OCI-LY7 (cell line): ENCODE measurements around the gene C10orf71. TPM values are rescaled to one million over a fixed set of nuclear protein-coding genes. Genes with fewer than 3 reads are reported as not detected.

Source experiments
- BruUV-seq: library from RNA; stranded (reverse); fragments of 400-500 nt; replicated peaks from 2 replicates; lab custom pipeline; 2021; lab: Mats Ljungman, UMichigan
- CTCF ChIA-PET: fragments of 300-600 bp; sonication (Branson Sonifier 250); formaldehyde crosslinking; loops from one replicate; lab custom pipeline; 2022; ENCODE audit warnings: antibody characterized with exemption; ENCODE audit not compliant: unreplicated experiment; lab: Charles Lee
- POLR2A ChIA-PET: fragments of 300-600 bp; sonication (Branson Sonifier 250); formaldehyde crosslinking; loops from one replicate; lab custom pipeline; 2022; ENCODE audit warnings: antibody characterized with exemption; lab: Charles Lee
- DNase-seq: peaks from one replicate; pipeline ENCODE4 v3.0.0-alpha.2; 2015; ENCODE audit warnings: low spot score
- H2AFZ ChIP-seq: fragments of 200-600 bp; sonication (generic), shearing (Covaris generic); 2 replicates; pipeline ENCODE4 v1.6.1; 2014; ENCODE audit warnings: mild to moderate bottlenecking, antibody characterized with exemption, low read length, moderate library complexity
- H3K27ac ChIP-seq: fragments of 200-600 bp; sonication (generic); 2 replicates; pipeline ENCODE4 v1.5.1; 2014; ENCODE audit warnings: mixed run types, low read depth, mild to moderate bottlenecking, moderate library complexity, low read length, inconsistent platforms; ENCODE audit not compliant: poor library complexity, severe bottlenecking
- H3K36me3 ChIP-seq: fragments of 200-600 bp; sonication (generic); 2 replicates; pipeline ENCODE4 v1.6.1; 2014; ENCODE audit warnings: mild to moderate bottlenecking, antibody characterized with exemption, low read length, moderate library complexity, mixed read lengths; ENCODE audit not compliant: insufficient read depth
- H3K4me1 ChIP-seq: fragments of 200-600 bp; sonication (generic); 2 replicates; pipeline ENCODE4 v1.5.1; 2014; ENCODE audit warnings: mild to moderate bottlenecking, low read length; ENCODE audit not compliant: insufficient read depth, poor library complexity, severe bottlenecking
- H3K4me2 ChIP-seq: fragments of 200-600 bp; sonication (generic); 2 replicates; pipeline ENCODE4 v1.6.1; 2014; ENCODE audit warnings: mild to moderate bottlenecking, low read length
- H3K4me3 ChIP-seq: fragments of 200-600 bp; sonication (generic); 2 replicates; pipeline ENCODE4 v1.5.1; 2014; ENCODE audit warnings: mild to moderate bottlenecking, low read depth, low read length; ENCODE audit not compliant: poor library complexity, severe bottlenecking
- H3K79me2 ChIP-seq: fragments of 200-600 bp; sonication (generic); 2 replicates; pipeline ENCODE4 v1.6.1; 2016; ENCODE audit warnings: low read depth, mild to moderate bottlenecking, low read length, moderate library complexity, mixed read lengths; ENCODE audit not compliant: insufficient read depth
- H3K9me2 ChIP-seq: fragments of 200-600 bp; sonication (generic); 2 replicates; pipeline ENCODE4 v1.6.1; 2016; ENCODE audit warnings: mild to moderate bottlenecking, low read length, mixed read lengths; ENCODE audit not compliant: insufficient read depth
- H3K9me3 ChIP-seq: fragments of 200-600 bp; sonication (generic); 2 replicates; pipeline ENCODE4 v1.6.1; 2014; ENCODE audit warnings: mild to moderate bottlenecking, mixed run types, low read length, mixed read lengths
- H4K20me1 ChIP-seq: fragments of 200-600 bp; sonication (generic); 2 replicates; pipeline ENCODE4 v1.6.1; 2014; ENCODE audit warnings: mild to moderate bottlenecking, antibody characterized with exemption, low read length, moderate library complexity, mixed read lengths; ENCODE audit not compliant: insufficient read depth
- CTCF ChIP-seq: fragments of 200-600 bp; sonication (generic); conservative IDR thresholded peaks from 2 replicates; pipeline ENCODE4 v1.5.1; 2014; ENCODE audit warnings: mild to moderate bottlenecking, antibody characterized with exemption, low read length, moderate library complexity, mixed read lengths
- EZH2phosphoT487 ChIP-seq: fragments of 200-600 bp; sonication (generic); IDR thresholded peaks from 2 replicates; pipeline ENCODE4 v1.6.1; 2018; ENCODE audit warnings: low read depth, borderline replicate concordance, mild to moderate bottlenecking, mixed run types, antibody characterized with exemption, low read length, moderate library complexity, mixed read lengths
- intact Hi-C: fragments of 100-400 bp; cut with micrococcal nuclease; formaldehyde crosslinking; loops from one replicate; pipeline ENCODE4 v1.10.0; 2022; ENCODE audit not compliant: unreplicated experiment
- total RNA-seq, 2 experiments: library from RNA; depleted of rRNA in 1 of 2; stranded (reverse); fragments of >200 nt in 1 of 2; shearing (Covaris generic) in 1 of 2; gene quantifications; 2 replicates each; pipeline ENCODE4 v1.2.3, GENCODE V29; 2014 to 2022

Gene C10orf71
- total RNA-seq, 2 experiments from 2014 or later, result 0.06 to 0.08 TPM

GRCh38 chr10:49269523-49269922 lies 29.4 kb upstream of the C10orf71 start:
- intact Hi-C loops, result no loop called here
- H3K4me2 ChIP-seq, result no peak overlapping the region
- ChIA-PET CTCF (interaction anchor here (0.6 kb wide), 1 partner anchor 210 kb away, joined by 3 read pairs; no protein-coding TSS in a partner anchor), POLR2A (no interaction called here)
- H3K79me2 ChIP-seq, result no peaks in the 10 kb centered on the region
- DNase-seq, result no peak
- TF ChIP-seq CTCF, result no peak
- no peak for TF ChIP-seq EZH2phosphoT487
- H3K4me3 ChIP-seq, result no peak overlapping the region
- BruUV-seq, result no TSS peak
- H3K27ac ChIP-seq, result no peak overlapping the region
- no peak overlapping the region for H2AFZ ChIP-seq
- H4K20me1 ChIP-seq, result no peaks in the 10 kb centered on the region; the same call in 1 of the 2 replicates
- no peaks in the 10 kb centered on the region for H3K4me1 ChIP-seq
- H3K9me2 ChIP-seq, result no peaks in the 10 kb centered on the region
- no peaks in the 10 kb centered on the region for H3K36me3 ChIP-seq
- H3K9me3 ChIP-seq, result no peaks in the 10 kb centered on the region

DNA sequence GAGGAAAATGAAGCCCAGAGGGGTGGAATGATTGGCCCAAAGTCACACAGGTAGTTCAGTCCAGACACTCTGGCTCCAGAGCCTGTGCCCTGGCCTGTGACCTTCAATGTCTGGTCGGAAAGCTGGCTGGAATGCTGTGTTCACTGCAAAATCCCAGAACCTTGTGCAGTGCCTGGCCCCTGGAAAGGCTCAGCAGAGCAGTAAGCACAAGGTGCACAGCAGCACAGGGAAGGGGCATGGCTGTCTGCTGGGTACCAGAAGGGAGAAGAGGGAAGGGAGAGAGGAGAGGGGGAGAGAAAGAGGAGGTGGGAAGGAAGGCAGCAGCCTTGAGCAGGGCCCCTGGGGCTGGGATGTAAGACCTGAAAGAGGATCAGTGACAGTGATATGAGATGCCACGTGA lies 28.4 kb upstream of the C10orf71 start:
- TF ChIP-seq CTCF (no peak), EZH2phosphoT487 (no peak)
- Histone ChIP-seq H3K36me3 (no peaks in the 10 kb centered on the region), H3K79me2 (no peaks in the 10 kb centered on the region), H2AFZ (no peak overlapping the region), H3K9me2 (no peaks in the 10 kb centered on the region), H3K27ac (no peak overlapping the region), H3K4me1 (no peaks in the 10 kb centered on the region), H3K4me2 (no peak overlapping the region), H3K4me3 (no peak overlapping the region), H3K9me3 (no peaks in the 10 kb centered on the region), H4K20me1 (no peaks in the 10 kb centered on the region; the same call in 1 of the 2 replicates)
- no peak for DNase-seq
- ChIA-PET CTCF (no interaction called here), POLR2A (no interaction called here)
- intact Hi-C loops, result no loop called here
- BruUV-seq, result no TSS peak

- ChIA-PET CTCF (no interaction called here), POLR2A (no interaction called here)
- no peaks in the 10 kb centered on the region for H3K79me2 ChIP-seq
- H3K9me2 ChIP-seq, result no peaks in the 10 kb centered on the region
- intact Hi-C loops, result no loop called here
- no peak overlapping the region for H3K4me3 ChIP-seq
- H3K36me3 ChIP-seq, result no peaks in the 10 kb centered on the region
- no peaks in the 10 kb centered on the region for H3K4me1 ChIP-seq
- no TSS peak for BruUV-seq
- no peak for DNase-seq
- no peak overlapping the region for H2AFZ ChIP-seq
- no peaks in the 10 kb centered on the region for H3K9me3 ChIP-seq
- no peak overlapping the region for H3K27ac ChIP-seq
- H3K4me2 ChIP-seq, result no peak overlapping the region
- no peaks in the 10 kb centered on the region; the same call in 1 of the 2 replicates for H4K20me1 ChIP-seq
- TF ChIP-seq CTCF (no peak), EZH2phosphoT487 (no peak)
Measured at GRCh38 chr10:49271346-49271745, 27.6 kb upstream of the C10orf71 start.
